KMS-11 (cell line): ENCODE data around the gene KRT33A.

ENCODE experiments used
- H2AFZ ChIP-seq: fragments of 200-600 bp; sonication (generic); 2 replicates; pipeline ENCODE4 v1.6.1; 2016; ENCODE audit warnings: antibody characterized with exemption, mixed run types, low read depth
- H3K27ac ChIP-seq: fragments of 200-600 bp; sonication (generic); 2 replicates; pipeline ENCODE4 v1.6.1; 2016; ENCODE audit warnings: mild to moderate bottlenecking, mixed run types
- H3K27me3 ChIP-seq: fragments of 200-600 bp; sonication (generic); 2 replicates; pipeline ENCODE4 v1.6.1; 2017; ENCODE audit warnings: mild to moderate bottlenecking, low read depth, mixed run types, moderate library complexity; ENCODE audit not compliant: insufficient read depth
- H3K36me3 ChIP-seq: fragments of 200-600 bp; sonication (generic); 2 replicates; pipeline ENCODE4 v1.6.1; 2017; ENCODE audit warnings: mild to moderate bottlenecking, mixed run types; ENCODE audit not compliant: insufficient read depth
- H3K4me1 ChIP-seq: fragments of 200-600 bp; sonication (generic); 2 replicates; pipeline ENCODE4 v1.6.1; 2016; ENCODE audit warnings: mild to moderate bottlenecking, low read depth, mixed run types; ENCODE audit not compliant: poor library complexity, severe bottlenecking
- H3K4me2 ChIP-seq: fragments of 200-600 bp; sonication (generic); 2 replicates; pipeline ENCODE4 v1.7.0; 2016; ENCODE audit warnings: mild to moderate bottlenecking, mixed run types
- H3K4me3 ChIP-seq: fragments of 200-600 bp; sonication (generic); IDR thresholded peaks from 2 replicates; pipeline ENCODE4 v1.6.1; 2017; ENCODE audit warnings: low read depth, low read length, mixed read lengths; ENCODE audit not compliant: insufficient read depth
- H3K79me2 ChIP-seq: fragments of 200-600 bp; sonication (generic); 2 replicates; pipeline ENCODE4 v1.6.1; 2016; ENCODE audit warnings: low read depth, mixed run types; ENCODE audit not compliant: insufficient read depth
- H3K9ac ChIP-seq: fragments of 200-600 bp; sonication (generic); 2 replicates; pipeline ENCODE4 v1.6.1; 2016; ENCODE audit warnings: mild to moderate bottlenecking, mixed run types
- H4K20me1 ChIP-seq: fragments of 200-600 bp; sonication (generic); 2 replicates; pipeline ENCODE4 v1.6.1; 2016; ENCODE audit warnings: mild to moderate bottlenecking, mixed run types; ENCODE audit not compliant: insufficient read depth
- TF ChIP-seq, protein P1 (sequence below): fragments of 200-600 bp; sonication (generic); conservative IDR thresholded peaks from 2 replicates; pipeline ENCODE4 v1.6.1; 2017; ENCODE audit warnings: low read depth, mild to moderate bottlenecking, antibody characterized with exemption, low read length, moderate library complexity, mixed read lengths

The KRT33A gene

DNA sequence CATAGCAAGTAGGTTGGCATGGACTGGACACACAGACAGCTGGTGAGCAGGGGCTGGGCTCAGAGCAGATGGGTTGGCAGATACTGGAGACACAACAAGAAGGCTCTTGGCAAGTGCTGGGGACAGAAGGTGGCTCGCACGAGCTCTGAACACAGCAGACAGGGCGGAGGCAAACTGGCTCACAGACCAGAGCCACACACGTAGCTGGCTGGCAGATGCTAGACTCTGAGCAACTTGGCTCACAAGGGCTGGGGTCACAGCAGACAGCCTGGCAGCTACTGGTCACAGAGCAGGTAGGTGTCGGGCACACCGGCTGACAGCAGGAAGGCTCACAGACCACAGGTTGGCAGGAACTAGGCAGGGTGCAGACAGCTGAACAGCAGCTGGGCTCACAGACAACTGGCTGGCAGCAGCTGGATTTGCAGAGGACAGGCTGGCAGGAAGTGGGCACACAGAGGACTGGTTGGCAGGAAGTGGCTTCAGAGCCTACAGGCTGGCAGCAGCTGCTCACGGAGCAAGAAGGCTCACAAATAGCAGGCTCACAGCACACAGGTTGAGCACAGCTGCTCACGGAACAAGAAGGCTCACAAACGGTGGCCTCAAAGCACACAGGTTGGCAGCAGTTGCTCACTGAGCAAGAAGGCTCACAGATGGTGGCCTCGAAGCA, 42.2 kb downstream of the KRT33A start:
- Histone ChIP-seq H3K27ac (no peak overlapping the region), H3K27me3 (no peaks in the 10 kb centered on the region), H3K79me2 (no peaks in the 10 kb centered on the region), H3K36me3 (no peaks in the 10 kb centered on the region), H3K4me2 (peak overlapping the region; percentile 25; the same call in 1 of the 2 replicates), H2AFZ (peak overlapping the region; percentile 48; the same call in 1 of the 2 replicates), H3K9ac (no peak overlapping the region), H3K4me3 (no peak overlapping the region), H4K20me1 (no peaks in the 10 kb centered on the region), H3K4me1 (peaks cover 10% of the 10 kb centered on the region)
- TF ChIP-seq, protein P1, sequence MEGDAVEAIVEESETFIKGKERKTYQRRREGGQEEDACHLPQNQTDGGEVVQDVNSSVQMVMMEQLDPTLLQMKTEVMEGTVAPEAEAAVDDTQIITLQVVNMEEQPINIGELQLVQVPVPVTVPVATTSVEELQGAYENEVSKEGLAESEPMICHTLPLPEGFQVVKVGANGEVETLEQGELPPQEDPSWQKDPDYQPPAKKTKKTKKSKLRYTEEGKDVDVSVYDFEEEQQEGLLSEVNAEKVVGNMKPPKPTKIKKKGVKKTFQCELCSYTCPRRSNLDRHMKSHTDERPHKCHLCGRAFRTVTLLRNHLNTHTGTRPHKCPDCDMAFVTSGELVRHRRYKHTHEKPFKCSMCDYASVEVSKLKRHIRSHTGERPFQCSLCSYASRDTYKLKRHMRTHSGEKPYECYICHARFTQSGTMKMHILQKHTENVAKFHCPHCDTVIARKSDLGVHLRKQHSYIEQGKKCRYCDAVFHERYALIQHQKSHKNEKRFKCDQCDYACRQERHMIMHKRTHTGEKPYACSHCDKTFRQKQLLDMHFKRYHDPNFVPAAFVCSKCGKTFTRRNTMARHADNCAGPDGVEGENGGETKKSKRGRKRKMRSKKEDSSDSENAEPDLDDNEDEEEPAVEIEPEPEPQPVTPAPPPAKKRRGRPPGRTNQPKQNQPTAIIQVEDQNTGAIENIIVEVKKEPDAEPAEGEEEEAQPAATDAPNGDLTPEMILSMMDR, result no peak

DNA sequence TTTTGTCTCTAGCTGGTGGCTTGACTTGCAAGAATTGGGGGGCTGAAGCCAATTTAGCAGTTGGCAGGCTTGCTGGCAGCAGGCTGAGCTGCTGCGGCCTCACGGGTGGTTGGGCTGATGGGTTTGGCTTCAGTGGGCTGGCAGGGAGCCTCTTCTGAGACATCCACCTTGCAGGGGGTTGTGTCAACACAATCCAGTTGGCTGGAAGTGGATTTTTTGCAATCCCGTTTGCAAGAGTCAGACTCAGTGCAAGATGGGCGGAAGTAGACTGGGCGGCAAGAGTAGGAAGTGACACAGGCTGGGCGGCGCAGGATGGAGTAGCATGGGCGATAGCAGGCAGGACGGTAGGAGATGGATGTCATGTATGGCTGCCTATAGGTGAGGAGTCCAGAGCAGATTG, 43.0 kb downstream of the KRT33A start:
- Histone ChIP-seq H3K4me3 (no peak overlapping the region), H3K9ac (no peak overlapping the region), H3K79me2 (no peaks in the 10 kb centered on the region), H2AFZ (no peak overlapping the region), H3K27me3 (no peaks in the 10 kb centered on the region), H4K20me1 (no peaks in the 10 kb centered on the region), H3K4me2 (no peak overlapping the region), H3K36me3 (no peaks in the 10 kb centered on the region), H3K4me1 (peaks cover 10% of the 10 kb centered on the region), H3K27ac (no peak overlapping the region)
- TF ChIP-seq, protein P1, result no peak

DNA sequence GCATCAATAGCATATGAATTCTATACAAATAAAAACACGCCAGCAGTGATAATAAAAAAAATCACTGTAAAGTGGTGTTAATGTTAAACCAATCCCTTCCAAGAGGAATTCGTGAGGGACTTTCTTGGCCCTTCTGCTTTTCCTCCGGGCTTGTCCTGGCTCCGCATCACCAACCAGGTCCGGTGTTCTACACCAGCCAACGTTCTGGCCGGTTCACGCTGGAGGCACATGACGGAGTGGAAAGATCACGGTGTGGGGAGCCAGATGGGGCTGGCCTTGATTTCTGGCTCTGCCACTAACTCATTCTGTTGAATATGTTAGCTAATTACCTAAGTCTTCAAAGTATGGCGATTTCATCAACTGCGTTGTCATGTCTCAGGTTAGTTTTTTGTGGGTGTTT, 46.5 kb downstream of the KRT33A start:
- H3K4me2 ChIP-seq, result no peak overlapping the region
- TF ChIP-seq, protein P1, result no peak
- H3K27me3 ChIP-seq, result no peaks in the 10 kb centered on the region
- H3K4me1 ChIP-seq, result peaks cover 10% of the 10 kb centered on the region
- no peak overlapping the region for H2AFZ ChIP-seq
- no peaks in the 10 kb centered on the region for H4K20me1 ChIP-seq
- no peaks in the 10 kb centered on the region for H3K36me3 ChIP-seq
- no peak overlapping the region for H3K27ac ChIP-seq
- H3K9ac ChIP-seq, result no peak overlapping the region
- no peak overlapping the region for H3K4me3 ChIP-seq
- no peaks in the 10 kb centered on the region for H3K79me2 ChIP-seq

DNA sequence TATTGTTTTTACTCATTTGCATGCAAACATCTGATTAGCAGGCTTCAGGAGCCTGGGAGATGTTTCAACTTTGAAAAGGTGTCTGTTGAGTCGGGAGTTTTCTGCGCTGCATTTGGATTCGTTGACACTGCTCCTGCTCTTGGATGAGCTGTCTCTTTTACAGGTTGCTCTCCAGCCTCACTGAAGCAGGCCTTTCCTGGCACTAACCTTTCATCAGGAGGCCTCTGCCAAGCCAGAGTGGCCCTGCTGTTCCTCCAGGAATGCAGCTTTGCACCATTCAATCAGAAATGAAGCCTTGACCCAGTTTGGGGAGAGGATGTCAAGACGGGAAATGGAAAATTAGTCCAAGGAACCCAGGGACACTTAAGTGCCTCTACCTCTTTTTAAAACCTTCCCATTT, 47.6 kb downstream of the KRT33A start:
- TF ChIP-seq, protein P1, result no peak
- Histone ChIP-seq H4K20me1 (no peaks in the 10 kb centered on the region), H3K4me2 (no peak overlapping the region), H3K4me3 (no peak overlapping the region), H3K27ac (no peak overlapping the region), H3K27me3 (no peaks in the 10 kb centered on the region), H3K9ac (no peak overlapping the region), H3K79me2 (no peaks in the 10 kb centered on the region), H3K4me1 (no peaks in the 10 kb centered on the region), H2AFZ (no peak overlapping the region), H3K36me3 (no peaks in the 10 kb centered on the region)
